Stimulated activated CD4-positive, alpha-beta T cell treated with anti-CD3 and anti-CD28 coated beads, Interleukin-15, amount 100 ng/mL, for 1 hour (primary cell): ENCODE results near the gene ELF1.
"Not testable (repeated sequence)": the region's sequence is repeated elsewhere in the genome, so short reads cannot be mapped to it uniquely, and the experiment has no call there.

Experiments used
- DNase-seq, 2 donors: peaks; one replicate each; pipeline ENCODE4 v3.0.0-alpha.2; 2020; ENCODE audit warnings: low read depth in 1 of 2, low spot score in 1 of 2

Gene ELF1

GRCh38 chr13:40983259-40983658, 35.9 kb downstream of the ELF1 start:
- no peak for DNase-seq

GRCh38 chr13:40982772-40983171, 36.3 kb downstream of the ELF1 start:
- peak in 1 of 2 donors; percentile 23 for DNase-seq

GRCh38 chr13:40981949-40982348, 37.2 kb downstream of the ELF1 start:
- no peak for DNase-seq

- DNase-seq = no peak
Observed at GRCh38 chr13:40981361-40981760, 37.8 kb downstream of the ELF1 start.

GRCh38 chr13:40980461-40980860, 38.7 kb downstream of the ELF1 start:
- no peak for DNase-seq

GRCh38 chr13:40979232-40979631, 39.9 kb downstream of the ELF1 start:
- no peak for DNase-seq

- not testable (repeated sequence) for DNase-seq
Observed at GRCh38 chr13:40978109-40978508, 41.0 kb downstream of the ELF1 start.

- DNase-seq = no peak
Observed at GRCh38 chr13:40975441-40975840, 43.7 kb downstream of the ELF1 start.

GRCh38 chr13:40974460-40975407, 44.4 kb downstream of the ELF1 start:
- DNase-seq = no peak

GRCh38 chr13:40973409-40973808, 45.7 kb downstream of the ELF1 start:
- no peak for DNase-seq

GRCh38 chr13:40971321-40971720, 47.8 kb downstream of the ELF1 start:
- no peak for DNase-seq

GRCh38 chr13:40970803-40971202, 48.3 kb downstream of the ELF1 start:
- no peak for DNase-seq

- no peak for DNase-seq
Observed at GRCh38 chr13:40969169-40969901, 49.8 kb downstream of the ELF1 start.

GRCh38 chr13:40968416-40969000, 50.6 kb downstream of the ELF1 start:
- no peak for DNase-seq

- no peak for DNase-seq
Observed at GRCh38 chr13:40966298-40966697, 52.8 kb downstream of the ELF1 start.

- no peak for DNase-seq
Observed at GRCh38 chr13:40963927-40964326, 55.2 kb downstream of the ELF1 start.

- no peak for DNase-seq
Observed at GRCh38 chr13:40961826-40962225, 57.3 kb downstream of the ELF1 start.

GRCh38 chr13:40961214-40961613, 57.9 kb downstream of the ELF1 start:
- DNase-seq = no peak

- DNase-seq = no peak
Observed at GRCh38 chr13:40960716-40961115, 58.4 kb downstream of the ELF1 start.

- no peak for DNase-seq
Observed at GRCh38 chr13:40958655-40959054, 60.5 kb downstream of the ELF1 start.

- DNase-seq = no peak
Observed at GRCh38 chr13:40946485-40946884, 72.6 kb downstream of the ELF1 start.

- no peak for DNase-seq
Observed at GRCh38 chr13:40943073-40943472, 76.0 kb downstream of the ELF1 start.
